ENCODE results near the gene ARV1. TPM values are rescaled to one million over a fixed set of nuclear protein-coding genes. Genes with fewer than 3 reads are reported as not detected.
"Not testable (repeated sequence)": the region's sequence is repeated elsewhere in the genome, so short reads cannot be mapped to it uniquely, and the experiment has no call there.

ARV1 gene
- total RNA-seq, 1 donor = 10.5 TPM

DNA sequence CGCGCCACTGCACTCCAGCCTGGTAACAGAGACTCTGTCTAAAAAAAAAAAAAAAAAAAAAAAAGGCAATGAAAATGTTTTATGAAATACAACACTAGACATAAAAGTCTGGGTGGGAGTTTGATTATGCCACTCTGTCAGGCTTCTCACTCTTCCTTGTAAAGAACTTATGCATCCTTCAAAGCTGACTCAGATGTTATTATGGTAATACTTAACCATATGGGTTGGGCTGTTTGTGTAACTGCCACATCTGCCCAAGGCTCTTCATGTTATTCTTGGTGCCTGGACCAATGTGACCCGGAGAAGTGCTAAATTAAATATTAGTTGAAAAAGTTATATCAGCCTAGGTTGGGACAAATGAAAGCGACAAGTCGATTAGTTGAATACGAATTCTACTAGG, 37.3 kb downstream of the ARV1 start:
- no peak for DNase-seq (ENCODE audit: low read depth in 2 of 3, low spot score in 2 of 3)

DNA sequence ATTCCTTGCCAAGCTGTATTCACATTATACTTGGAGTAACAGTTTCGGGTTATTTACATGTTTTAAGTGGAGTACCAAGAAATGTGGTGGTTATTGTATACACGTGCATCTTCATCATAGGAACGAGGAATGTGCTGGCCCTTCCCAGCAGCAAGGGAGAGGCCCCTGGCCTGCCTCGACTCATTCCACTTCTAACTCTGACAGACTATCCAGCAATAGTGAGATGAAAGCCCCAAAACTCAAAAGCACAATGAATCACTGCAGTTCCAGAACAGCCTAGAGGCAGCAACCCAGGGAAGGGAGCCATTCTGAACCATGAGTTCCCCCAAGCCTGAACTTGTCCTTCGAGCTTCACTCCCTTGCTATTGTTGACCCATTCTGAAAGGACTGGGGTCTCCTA, 38.1 kb downstream of the ARV1 start:
- no peak for DNase-seq (ENCODE audit: low read depth in 2 of 3, low spot score in 2 of 3)

DNA sequence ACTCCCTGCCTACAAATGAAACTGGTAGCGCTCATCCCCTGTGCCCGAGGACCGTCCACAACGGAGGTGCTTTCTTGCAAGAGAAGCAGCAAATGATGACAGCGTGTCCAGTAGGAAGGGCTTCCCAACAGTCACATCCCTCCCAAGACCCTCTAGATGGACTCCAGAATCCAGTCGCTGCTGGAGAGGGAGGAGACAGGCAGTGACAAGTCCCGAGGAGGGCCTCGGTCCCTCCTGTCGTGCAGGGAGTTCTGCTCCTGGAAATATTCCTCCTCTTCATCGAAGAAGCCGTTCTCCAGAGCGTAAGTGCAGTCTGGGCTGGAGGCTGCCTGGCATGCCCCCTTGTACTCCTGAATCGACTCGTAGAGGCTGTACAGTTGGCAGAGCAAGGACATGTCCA, 40.8 kb downstream of the ARV1 start:
- DNase-seq (ENCODE audit: low read depth in 2 of 3, low spot score in 2 of 3) = no peak

DNA sequence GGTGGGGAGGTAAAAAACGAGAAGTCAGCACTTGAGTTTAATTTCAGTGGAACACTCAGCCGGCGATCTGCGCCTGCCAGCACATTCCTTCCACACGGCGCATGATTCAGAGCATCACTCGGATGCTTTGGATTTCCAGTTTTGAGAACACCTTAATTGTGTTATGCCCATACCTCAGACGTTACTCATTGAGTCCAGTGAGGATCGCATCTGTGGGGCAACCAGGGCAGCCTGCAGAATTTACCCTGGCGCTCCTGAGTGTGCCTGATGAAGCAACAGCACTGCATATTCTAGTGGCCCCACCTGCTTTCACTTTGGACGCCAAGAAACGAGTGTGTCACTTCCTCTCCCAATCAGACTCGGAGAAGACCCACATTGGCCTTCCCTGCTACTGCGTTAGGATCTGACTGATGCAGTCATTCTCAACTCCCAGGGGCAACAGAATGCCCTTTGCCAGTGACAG, 41.3 kb downstream of the ARV1 start:
- peak in 1 of 3 donors; percentile 31 for DNase-seq (ENCODE audit: low read depth in 2 of 3, low spot score in 2 of 3)

DNA sequence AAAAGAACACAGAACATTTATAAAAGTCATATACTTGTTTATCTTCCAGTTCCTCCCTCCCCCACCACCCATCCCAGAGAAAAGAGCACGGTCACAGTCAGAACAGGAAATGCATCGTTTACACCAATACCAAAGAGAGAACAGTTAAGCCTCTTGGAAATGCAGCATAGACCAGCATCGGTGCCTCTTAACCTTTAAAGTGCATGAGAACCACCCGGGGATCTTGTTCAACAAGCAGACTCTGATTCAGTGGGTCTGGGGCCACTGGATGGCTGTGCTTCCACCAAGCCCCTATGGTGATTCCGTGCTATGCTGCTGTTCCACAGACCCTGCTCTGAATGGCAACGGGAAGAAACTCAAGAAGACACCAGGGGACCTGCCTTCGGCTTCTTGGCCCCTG, 41.9 kb downstream of the ARV1 start:
- DNase-seq (ENCODE audit: low read depth in 2 of 3, low spot score in 2 of 3) = no peak

DNA sequence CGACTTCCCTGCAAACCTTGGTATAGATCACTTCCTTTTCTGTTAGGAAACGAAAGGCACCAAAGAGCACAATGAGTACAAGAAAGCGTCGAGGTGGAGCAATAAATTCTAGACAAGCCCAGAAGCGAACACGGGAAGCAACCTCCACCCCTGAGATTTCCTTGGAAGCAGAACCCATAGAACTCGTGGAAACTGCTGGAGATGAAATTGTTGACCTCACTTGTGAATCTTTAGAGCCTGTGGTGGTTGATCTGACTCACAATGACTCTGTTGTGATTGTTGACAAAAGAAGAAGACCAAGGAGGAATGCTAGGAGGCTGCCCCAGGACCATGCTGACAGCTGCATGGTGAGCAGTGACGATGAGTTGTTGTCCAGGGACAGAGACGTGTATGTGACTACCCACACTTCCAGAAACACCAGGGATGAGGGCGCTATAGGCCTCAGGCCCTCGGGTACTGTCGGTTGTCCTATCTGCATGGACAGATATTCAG, 42.7 kb downstream of the ARV1 start:
- DNase-seq (ENCODE audit: low read depth in 2 of 3, low spot score in 2 of 3) = no peak

DNA sequence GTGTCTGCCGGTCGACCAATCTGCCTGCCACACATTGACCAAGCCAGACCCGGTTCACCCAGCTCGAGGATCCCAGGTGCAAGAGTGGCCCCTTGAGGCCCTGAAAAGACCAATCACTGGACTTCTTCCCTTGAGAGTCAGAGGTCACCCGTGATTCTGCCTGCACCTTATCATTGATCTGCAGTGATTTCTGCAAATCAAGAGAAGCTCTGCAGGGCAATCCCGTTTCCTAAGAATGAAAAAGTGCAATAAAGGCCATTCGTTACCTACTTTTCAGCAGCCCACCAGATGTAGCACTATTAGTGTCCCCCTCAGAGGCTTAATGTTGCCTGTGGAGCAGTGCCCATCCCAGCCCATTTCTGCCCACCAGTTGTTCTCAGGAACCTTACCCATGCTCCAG, 43.6 kb downstream of the ARV1 start:
- DNase-seq (ENCODE audit: low read depth in 2 of 3, low spot score in 2 of 3) = not testable (repeated sequence)

DNA sequence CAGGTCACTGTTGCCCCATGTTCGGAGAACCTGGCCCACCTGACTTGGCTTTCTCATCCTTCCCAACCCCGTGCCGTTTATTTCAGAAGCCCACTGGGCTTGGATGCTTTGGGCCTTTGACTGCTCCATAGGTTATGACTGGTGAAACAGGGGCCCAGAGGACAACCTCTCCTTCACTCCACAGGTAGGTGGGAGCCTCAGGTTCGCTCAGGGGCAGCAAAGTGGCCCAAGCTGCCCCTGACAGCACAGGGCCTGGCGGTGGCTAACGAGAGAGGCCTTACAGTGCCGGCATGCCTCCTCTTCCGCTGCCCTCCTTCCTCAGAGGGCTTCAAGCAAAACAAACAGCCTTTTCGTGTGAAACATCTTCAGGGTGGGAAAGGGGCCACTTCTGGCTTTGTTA, 44.3 kb downstream of the ARV1 start:
- DNase-seq (ENCODE audit: low read depth in 2 of 3, low spot score in 2 of 3) = no peak

DNA sequence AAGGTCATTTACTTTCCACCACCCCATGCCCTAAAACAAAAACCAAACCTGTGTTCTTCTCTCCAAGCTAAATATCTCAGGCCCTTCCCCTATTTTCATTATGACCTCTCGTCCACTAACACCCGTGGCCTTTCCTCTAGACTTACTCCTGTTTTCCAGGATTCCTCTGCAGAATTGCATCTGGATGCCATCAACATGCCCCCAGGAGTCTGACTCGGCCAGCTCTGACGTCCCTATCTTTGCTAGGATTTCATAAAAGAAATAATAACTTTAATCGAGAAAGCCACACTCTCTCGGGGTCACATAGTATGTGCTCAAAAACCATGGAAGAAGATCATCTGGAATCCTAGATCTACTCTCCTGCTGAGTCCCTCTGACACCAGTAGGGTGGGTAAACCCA, 47.7 kb downstream of the ARV1 start:
- no peak for DNase-seq (ENCODE audit: low read depth in 2 of 3, low spot score in 2 of 3)

DNA sequence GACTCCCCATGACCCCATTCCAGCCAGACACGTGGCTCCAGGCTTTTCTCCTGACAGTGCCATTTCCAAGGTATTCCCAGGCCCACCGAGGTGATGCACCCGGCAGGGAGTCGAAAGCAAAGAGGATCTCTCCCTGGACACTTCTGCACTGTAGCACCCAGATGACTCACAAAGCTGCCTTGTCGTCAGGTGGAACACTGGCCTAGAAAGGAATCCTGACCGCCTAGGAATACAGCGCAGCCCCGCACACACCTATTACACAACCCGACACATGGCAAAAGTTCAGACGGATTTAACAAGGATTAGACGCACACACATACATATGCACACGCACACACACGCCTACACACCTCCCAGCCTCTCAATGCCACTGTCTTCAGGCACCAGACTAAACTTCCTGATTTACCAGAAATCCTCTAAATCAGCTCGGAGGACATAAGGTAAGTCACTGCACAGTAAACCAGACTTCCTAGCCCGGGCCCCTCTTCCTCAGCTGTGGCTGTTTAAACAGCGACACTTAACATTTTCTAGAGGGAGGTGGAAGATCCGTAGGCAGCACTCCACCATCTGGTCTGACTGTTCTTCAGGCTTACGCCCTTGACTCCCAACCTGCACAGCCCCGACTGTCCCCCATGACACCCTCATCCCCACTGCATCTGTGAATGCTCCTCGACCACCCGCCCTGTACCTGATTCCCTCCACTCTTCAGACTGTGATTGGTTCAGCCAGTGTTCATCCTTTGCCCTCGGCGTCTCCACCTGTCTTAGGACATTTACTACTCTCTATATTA, 48.4 kb downstream of the ARV1 start:
- DNase-seq (ENCODE audit: low read depth in 2 of 3, low spot score in 2 of 3) = no peak

DNA sequence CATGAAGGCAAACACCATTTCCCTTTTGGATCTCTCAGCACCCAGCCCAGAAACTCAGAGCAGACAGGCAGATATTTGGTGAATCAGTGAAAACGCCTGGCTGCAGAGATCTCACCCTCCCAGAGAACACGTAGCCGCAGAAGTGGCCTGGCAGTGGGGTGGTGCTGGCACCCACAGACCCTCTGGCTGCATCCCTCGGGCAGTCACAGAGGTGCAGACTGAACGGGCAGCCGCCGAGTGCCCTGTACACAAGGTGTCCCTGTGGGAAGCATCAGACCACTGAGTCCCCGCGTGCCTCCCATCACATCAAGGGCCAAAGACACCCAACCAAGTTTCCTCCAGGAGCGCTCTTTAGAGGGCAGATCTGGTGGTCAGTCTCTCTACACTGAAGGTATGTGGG, 49.1 kb downstream of the ARV1 start:
- no peak for DNase-seq (ENCODE audit: low read depth in 2 of 3, low spot score in 2 of 3)

DNA sequence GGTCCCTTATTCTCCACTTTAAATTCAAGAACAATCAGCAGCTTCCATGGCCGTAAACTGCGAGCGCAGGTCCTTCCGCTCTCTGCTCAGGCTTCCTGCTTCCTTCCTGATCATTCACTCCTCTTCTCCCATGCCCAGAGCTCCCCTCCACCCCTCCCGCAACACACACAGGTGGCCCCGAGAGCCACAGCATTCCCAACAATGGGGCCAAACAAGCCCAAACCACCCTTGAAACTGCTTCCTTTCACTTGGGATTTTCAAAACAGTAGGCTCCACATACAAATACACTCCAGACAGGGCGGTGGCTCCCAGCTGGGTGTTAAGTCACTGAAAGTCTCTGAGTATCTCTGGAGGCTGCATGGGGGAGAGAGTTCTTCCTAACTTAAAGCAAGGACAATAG, 49.8 kb downstream of the ARV1 start:
- DNase-seq (ENCODE audit: low read depth in 2 of 3, low spot score in 2 of 3) = no peak

DNA sequence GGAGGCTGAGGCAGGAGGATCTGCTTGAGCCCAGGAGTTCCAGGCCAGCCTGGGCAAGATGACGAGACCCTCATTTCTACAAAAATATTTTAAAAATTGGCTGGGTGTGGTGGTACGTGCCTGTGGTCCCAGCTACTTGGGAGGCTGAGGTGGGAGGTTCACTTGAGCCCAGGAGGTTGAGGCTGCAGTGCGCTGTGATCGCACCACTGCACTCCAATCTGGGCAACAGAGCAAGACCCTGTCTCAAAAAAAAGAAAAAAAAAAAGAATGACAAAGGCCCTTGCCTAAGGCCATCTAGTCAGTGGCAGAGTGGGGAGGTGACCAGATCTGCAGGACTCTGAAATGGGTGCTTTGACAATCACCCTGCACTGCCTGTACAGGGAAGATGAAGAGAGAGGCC, 50.4 kb downstream of the ARV1 start:
- DNase-seq (ENCODE audit: low read depth in 2 of 3, low spot score in 2 of 3) = not testable (repeated sequence)

DNA sequence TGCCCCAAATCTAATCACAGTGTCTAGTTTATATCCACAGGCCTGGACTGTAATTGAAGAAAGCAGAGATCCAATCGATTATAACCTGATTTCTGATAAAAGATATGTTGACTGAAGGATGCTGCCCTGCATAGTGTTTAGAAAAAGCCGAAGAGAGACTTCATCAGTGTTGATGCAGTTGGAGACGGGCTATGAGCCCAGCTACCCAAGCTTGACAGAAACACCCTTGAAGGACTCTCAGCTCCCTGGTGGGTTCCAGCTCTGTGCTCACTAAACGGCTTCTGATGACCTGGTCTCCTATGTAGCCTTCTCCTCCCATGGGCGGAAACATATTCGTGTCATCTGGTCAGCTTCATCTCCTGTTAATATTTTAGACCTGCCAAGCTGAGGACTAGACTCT, 50.9 kb downstream of the ARV1 start:
- DNase-seq (ENCODE audit: low read depth in 2 of 3, low spot score in 2 of 3) = no peak

DNA sequence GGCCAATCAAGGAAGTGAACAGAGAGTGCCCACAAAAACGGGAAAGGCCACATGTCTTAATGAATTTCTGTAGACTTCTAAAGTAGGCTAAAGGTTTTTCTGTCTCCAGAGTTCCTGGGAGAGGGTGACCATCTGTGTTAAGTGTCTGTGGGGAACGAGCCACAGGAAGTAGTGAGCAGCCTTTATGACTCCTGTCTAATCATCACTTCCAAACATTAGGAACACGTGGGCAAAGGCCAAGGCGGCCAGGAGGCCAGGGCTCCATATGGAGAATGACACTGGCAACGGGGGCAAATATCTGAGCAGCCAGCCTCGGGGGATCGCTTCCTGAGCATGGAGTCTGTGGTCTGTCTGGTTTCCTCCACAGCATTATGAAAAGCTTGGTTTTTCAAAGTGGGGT, 54.1 kb downstream of the ARV1 start:
- no peak for DNase-seq (ENCODE audit: low read depth in 2 of 3, low spot score in 2 of 3)

DNA sequence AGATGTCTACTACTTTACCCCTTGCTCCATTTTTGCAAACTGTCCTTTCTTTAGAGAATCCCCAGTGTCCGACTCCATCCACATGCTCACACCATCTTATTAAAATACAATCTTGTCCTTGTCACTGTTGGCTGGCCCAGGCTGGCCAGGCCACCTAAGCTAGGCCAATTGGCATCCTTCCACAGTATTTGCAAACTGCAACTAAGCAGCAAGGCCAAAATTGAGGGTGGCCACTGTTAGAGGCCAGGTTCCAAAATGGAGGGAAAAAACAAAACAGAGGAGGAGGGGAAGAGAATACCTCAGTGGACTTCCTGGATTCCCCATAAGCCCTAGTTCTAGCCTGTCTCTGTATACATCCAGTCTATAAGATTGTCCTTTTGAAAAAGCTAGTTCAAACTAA, 56.9 kb downstream of the ARV1 start:
- DNase-seq (ENCODE audit: low read depth in 2 of 3, low spot score in 2 of 3) = no peak

DNA sequence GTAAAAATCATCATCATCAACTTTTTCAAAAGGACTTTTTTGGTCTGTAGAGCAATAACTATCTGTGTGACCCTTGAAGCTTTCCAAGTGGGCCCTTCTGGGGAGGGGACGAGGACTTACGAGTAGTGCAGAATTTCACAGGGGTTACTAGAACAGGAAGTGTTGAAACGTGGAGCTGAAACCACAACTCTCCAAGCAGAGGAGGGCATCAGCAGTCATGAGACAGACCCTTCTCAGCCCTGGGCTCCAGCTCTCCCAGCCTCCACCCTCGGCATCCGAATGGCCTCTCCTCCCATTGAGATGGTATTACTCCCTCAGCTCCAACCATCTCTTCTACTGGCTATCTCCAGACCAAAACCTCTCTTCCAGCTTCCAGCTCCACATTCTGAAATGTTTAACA, 57.5 kb downstream of the ARV1 start:
- DNase-seq (ENCODE audit: low read depth in 2 of 3, low spot score in 2 of 3) = peak in 1 of 3 donors; percentile 40

DNA sequence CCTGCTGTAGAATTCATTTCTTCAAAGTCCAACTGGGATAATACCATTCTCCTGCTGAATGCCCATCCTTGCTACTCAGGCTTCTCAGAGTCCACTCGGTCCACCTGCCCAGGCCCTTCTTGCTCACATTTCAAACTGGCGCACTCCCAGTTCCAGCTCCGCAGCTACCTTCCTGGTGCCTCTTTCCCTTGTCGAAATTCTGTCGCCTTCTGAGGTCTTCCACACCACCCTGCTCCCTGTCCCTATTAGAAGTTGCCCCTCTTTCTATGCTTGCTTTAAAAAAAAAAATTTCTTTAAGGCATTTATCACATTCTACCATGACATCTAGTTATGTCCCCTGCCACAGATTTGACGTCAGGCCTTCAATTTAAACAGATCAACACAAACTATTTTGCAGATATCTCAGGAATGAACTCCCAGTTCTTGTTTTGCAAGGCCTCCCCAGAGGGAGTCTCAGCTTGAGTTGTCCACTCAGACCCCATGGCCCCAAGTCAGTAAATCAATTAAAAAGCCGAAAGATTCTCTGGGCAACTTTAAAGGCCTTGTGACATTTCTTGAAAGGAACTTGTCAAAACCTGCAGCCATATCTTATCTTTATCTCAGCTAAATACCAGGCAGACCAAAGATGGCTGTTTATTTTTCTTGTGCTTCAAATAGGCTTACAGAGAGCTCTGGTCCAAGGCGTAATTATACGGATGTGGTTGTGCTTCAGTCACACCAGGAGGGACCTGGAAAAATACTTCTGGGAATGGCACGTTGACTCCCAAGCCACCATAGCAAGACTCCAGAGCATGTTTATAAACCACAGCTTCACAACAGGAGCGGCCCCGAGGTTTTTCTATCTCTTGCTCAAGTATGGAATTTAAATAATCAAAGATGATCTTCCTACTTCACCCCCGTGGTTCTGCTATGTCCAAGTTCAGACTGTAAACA, 59.0 kb downstream of the ARV1 start:
- no peak for DNase-seq (ENCODE audit: low read depth in 2 of 3, low spot score in 2 of 3)

DNA sequence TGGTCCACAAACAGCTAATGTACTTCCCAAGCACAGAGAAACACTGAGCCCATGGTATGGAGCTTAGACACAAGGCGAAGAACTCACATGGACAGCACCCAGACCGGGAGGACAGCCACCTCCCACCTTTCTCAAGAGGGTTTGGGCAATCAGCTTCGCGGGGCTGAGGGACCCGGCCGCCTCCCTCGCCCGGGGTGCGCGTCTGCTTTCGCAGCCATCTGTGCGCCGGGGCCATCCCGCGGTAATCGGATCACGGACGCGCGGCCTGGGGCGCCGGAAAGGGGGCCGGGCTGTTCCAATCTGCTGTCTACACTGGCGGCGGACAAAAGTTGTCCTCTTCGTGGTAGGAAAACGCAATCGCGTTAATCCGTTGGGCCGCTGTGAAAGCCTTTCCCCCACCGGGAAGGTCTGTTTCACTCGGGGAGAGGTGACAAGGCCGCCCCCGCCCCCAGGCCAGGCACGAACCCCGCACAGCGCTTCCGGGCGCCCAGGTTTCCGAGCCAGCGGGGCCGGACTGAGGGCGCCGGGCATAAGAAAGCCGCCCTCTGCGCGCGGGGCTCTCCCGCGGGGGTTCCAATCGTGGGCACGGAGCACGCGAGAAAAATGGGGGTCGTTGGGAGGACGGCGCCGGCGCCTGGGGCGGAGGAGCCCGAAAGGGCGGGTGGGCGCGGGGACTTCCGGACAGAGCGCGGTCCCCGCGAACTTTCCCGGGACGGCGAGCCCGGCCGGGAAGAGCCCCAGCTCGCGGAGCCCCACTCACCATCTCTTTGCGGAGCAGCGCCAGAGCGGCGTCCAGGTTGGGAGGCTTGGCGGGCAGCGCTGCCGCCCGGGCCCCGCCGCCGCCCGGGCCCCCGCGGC, 60.5 kb downstream of the ARV1 start:
- DNase-seq (ENCODE audit: low read depth in 2 of 3, low spot score in 2 of 3) = peak in 1 of 3 donors; percentile 5

DNA sequence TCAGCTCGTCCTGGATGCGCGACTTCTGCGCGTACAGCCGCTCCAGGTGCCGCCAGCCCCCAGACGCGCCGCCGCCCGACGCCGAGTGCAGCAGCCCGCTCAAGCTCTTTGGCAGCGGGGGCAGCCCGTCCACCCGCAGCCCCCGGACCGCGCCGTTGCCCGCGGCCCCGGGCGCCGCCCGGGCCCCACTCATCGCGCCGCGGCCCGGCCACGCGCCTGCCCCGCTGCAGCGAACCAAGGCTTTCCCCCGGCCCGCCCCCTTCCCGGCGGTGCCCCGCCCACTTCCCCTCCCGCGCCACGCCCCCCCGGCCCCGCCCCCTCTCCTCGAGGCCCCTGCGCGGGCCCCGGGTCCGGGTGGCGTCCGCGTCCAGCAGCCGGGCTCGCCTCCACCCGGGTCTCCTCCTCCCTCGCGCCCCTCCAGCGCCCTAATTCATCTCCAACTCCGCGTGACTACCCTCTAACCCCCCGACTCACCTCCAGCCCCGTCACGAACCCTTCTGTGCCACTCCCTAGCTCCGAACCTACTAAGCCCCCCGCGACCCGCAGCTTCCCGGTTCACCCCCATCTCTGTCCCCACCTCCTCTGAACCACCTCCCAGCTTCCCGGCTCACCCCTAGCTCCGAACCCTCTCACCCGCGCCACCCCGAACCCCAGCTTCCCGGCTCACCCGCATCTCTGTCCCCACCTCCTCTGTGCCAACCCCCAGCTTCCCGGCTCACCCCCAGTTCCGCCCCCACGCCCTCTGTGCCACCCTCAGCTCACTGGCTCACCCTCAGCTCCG, 61.3 kb downstream of the ARV1 start, which contains the start of gene FAM89A:
FAM89A (minus strand) TSS at position 236 of the 781 bp plus-strand sequence; CDS start at position 193, 43 bp downstream.
- DNase-seq (ENCODE audit: low read depth in 2 of 3, low spot score in 2 of 3) = peak in 2 of 3 donors; percentile 45 to 49

Measured in hematopoietic multipotent progenitor cell (in vitro differentiated cells).